HCT116 (cell line): Measurements from ENCODE around the gene KRT82. TPM values are rescaled to one million over a fixed set of nuclear protein-coding genes. Genes with fewer than 3 reads are reported as not detected.

Experiments
- ATAC-seq: fragments of 200-7000 bp; cut with Tn5 transposase; 2 replicates; pipeline ENCODE4 v1.9.1; 2020; ENCODE audit warnings: mild to moderate bottlenecking, moderate library complexity
- BruUV-seq: library from RNA; stranded (reverse); fragments of 400-500 nt; replicated peaks from 2 replicates; lab custom pipeline; 2021; lab: Mats Ljungman, UMichigan
- CTCF ChIA-PET: fragments of 300-600 bp; sonication (Branson Sonifier 250); formaldehyde crosslinking; loops from one replicate; lab custom pipeline; 2021; ENCODE audit warnings: antibody characterized with exemption; lab: Charles Lee
- POLR2A ChIA-PET: fragments of 300-600, 350-600 bp; sonication (Branson Sonifier 250); formaldehyde crosslinking; loops from one replicate; lab custom pipeline; 2021; ENCODE audit warnings: antibody characterized with exemption; lab: Charles Lee
- RAD21 ChIA-PET, 2 experiments: fragments of 300-600 bp; sonication (Branson Sonifier 250); formaldehyde crosslinking; loops; one replicate each; lab custom pipeline; 2023; ENCODE audit warnings: low total read pairs in 2 of 2; ENCODE audit not compliant: uncharacterized antibody in 2 of 2, unreplicated experiment in 2 of 2, low non-redundant PET in 1 of 2; lab: Charles Lee
- DNase-seq: peaks from one replicate; pipeline ENCODE4 v3.0.0-alpha.2; 2010; ENCODE audit warnings: low read depth, low spot score
- H2AFZ ChIP-seq: fragments of 200-600 bp; shearing (Covaris generic), sonication (generic); 2 replicates; pipeline ENCODE4 v1.6.1; 2017; ENCODE audit warnings: low read depth, mixed run types, mixed read lengths, antibody characterized with exemption, low read length; ENCODE audit not compliant: poor library complexity, severe bottlenecking
- H3K27ac ChIP-seq: 2 replicates; pipeline ENCODE4 v1.5.1; 2012; ENCODE audit warnings: low read depth, low read length
- H3K27me3 ChIP-seq: fragments of 200-600 bp; sonication (generic); 2 replicates; pipeline ENCODE4 v1.6.1; 2016; ENCODE audit warnings: mixed run types, low read length, mixed read lengths; ENCODE audit not compliant: insufficient read depth
- H3K36me3 ChIP-seq, 2 experiments: fragments of 200-500 bp in 1 of 2; fragments of 200-600 bp in 1 of 2; sonication (Bioruptor generic) in 1 of 2; sonication (generic) in 1 of 2; 2 replicates each; pipeline versions ENCODE4 v1.5.1 to v1.6.1; 2014 to 2016; ENCODE audit warnings: low read length in 2 of 2, inconsistent platforms in 1 of 2, mixed read lengths in 1 of 2, mixed run types in 1 of 2; ENCODE audit not compliant: insufficient read depth in 2 of 2, control insufficient read depth in 1 of 2
- H3K4me1 ChIP-seq, 2 experiments: fragments of 200-600 bp in 1 of 2; sonication (generic) in 1 of 2; 2 replicates each; pipeline versions ENCODE4 v1.5.1 to v1.6.1; 2012 to 2017; ENCODE audit warnings: low read length in 2 of 2, inconsistent platforms in 1 of 2, mild to moderate bottlenecking in 1 of 2, mixed read lengths in 1 of 2, mixed run types in 1 of 2, moderate library complexity in 1 of 2; ENCODE audit not compliant: insufficient read depth in 2 of 2, control insufficient read depth in 1 of 2
- H3K4me2 ChIP-seq: fragments of 200-600 bp; sonication (generic); 2 replicates; pipeline ENCODE4 v1.6.1; 2017; ENCODE audit warnings: mixed run types, low read length, mixed read lengths
- H3K4me3 ChIP-seq, 2 experiments: fragments of 200-600 bp in 1 of 2; sonication (generic) in 1 of 2; replicated peaks in 1 of 2; 2 replicates each; pipeline ENCODE4 v1.5.1; 2011 to 2016; ENCODE audit warnings: low read length in 2 of 2, control low read depth in 1 of 2, low read depth in 1 of 2, mild to moderate bottlenecking in 1 of 2, mixed read lengths in 1 of 2, mixed run types in 1 of 2
- H3K79me2 ChIP-seq: fragments of 200-600 bp; sonication (generic); 2 replicates; pipeline ENCODE4 v1.6.1; 2017; ENCODE audit warnings: mild to moderate bottlenecking, mixed run types, low read length, moderate library complexity, mixed read lengths; ENCODE audit not compliant: insufficient read depth
- H3K9ac ChIP-seq: fragments of 200-600 bp; sonication (generic); 2 replicates; pipeline ENCODE4 v1.6.1; 2016; ENCODE audit warnings: low read length, mixed read lengths
- H3K9me2 ChIP-seq: fragments of 200-600 bp; sonication (generic), shearing (Covaris generic); 2 replicates; pipeline ENCODE4 v1.6.1; 2017; ENCODE audit warnings: mixed run types, mild to moderate bottlenecking, moderate library complexity; ENCODE audit not compliant: insufficient read depth
- H3K9me3 ChIP-seq, 2 experiments: fragments of 200-500 bp in 1 of 2; fragments of 200-600 bp in 1 of 2; sonication (Bioruptor generic) in 1 of 2; sonication (generic) in 1 of 2; 2 replicates each; pipeline ENCODE4 v1.6.1; 2014 to 2017; ENCODE audit warnings: low read length in 2 of 2, mixed read lengths in 2 of 2, inconsistent platforms in 1 of 2, low read depth in 1 of 2, mild to moderate bottlenecking in 1 of 2, mixed run types in 1 of 2, moderate library complexity in 1 of 2; ENCODE audit not compliant: control insufficient read depth in 1 of 2, insufficient read depth in 1 of 2
- H4K20me1 ChIP-seq: fragments of 200-600 bp; sonication (generic), shearing (Covaris generic); 2 replicates; pipeline ENCODE4 v1.6.1; 2017; ENCODE audit warnings: mixed run types, mild to moderate bottlenecking, moderate library complexity; ENCODE audit not compliant: insufficient read depth
- CBX3 ChIP-seq: IDR thresholded peaks from 2 replicates; pipeline ENCODE4 v1.6.1; 2012; ENCODE audit warnings: low read depth
- EGR1 ChIP-seq: IDR thresholded peaks from 2 replicates; pipeline ENCODE4 v1.6.1; 2012; ENCODE audit warnings: low read depth
- ELF1 ChIP-seq: IDR thresholded peaks from 2 replicates; pipeline ENCODE4 v1.6.1; 2012; ENCODE audit warnings: low read depth, borderline replicate concordance
- EZH2 ChIP-seq: fragments of 200-600 bp; sonication (generic); IDR thresholded peaks from 2 replicates; pipeline ENCODE4 v1.6.1; 2017; ENCODE audit warnings: antibody characterized with exemption, mixed run types
- EZH2phosphoT487 ChIP-seq: fragments of 200-600 bp; IDR thresholded peaks from 2 replicates; pipeline ENCODE4 v1.6.1; 2018; ENCODE audit warnings: antibody characterized with exemption, borderline replicate concordance
- JUND ChIP-seq: IDR thresholded peaks from 2 replicates; pipeline ENCODE4 v1.6.1; 2012
- POLR2A ChIP-seq: IDR thresholded peaks from 2 replicates; pipeline ENCODE4 v1.7.0; 2011; ENCODE audit warnings: borderline replicate concordance; ENCODE audit not compliant: insufficient read depth, insufficient read length; ENCODE audit errors: extremely low read depth
- POLR2AphosphoS5 ChIP-seq: IDR thresholded peaks from 2 replicates; pipeline ENCODE4 v1.6.1; 2011; ENCODE audit warnings: mild to moderate bottlenecking, low read depth, low read length, moderate library complexity
- RAD21 ChIP-seq: IDR thresholded peaks from 2 replicates; pipeline ENCODE4 v1.6.1; 2012; ENCODE audit warnings: low read depth, mild to moderate bottlenecking
- SIN3A ChIP-seq: IDR thresholded peaks from 2 replicates; pipeline ENCODE4 v1.6.1; 2012; ENCODE audit warnings: low read depth
- SP1 ChIP-seq: IDR thresholded peaks from 2 replicates; pipeline ENCODE4 v1.6.1; 2012; ENCODE audit warnings: low read depth
- SRF ChIP-seq: IDR thresholded peaks from 2 replicates; pipeline ENCODE4 v1.6.1; 2012; ENCODE audit warnings: low read depth
- YY1 ChIP-seq: IDR thresholded peaks from 2 replicates; pipeline ENCODE4 v1.6.1; 2011; ENCODE audit warnings: low read length, low read depth, moderate library complexity, mild to moderate bottlenecking; ENCODE audit not compliant: insufficient replicate concordance; ENCODE audit errors: extremely low read depth
- ZFX ChIP-seq: fragments of 450-650 bp; IDR thresholded peaks from 2 replicates; pipeline ENCODE4 v1.6.1; 2017
- intact Hi-C: fragments of 100-400 bp; cut with micrococcal nuclease; formaldehyde crosslinking; loops from 2 replicates; pipeline ENCODE4 v1.10.0; 2022
- total RNA-seq: library from RNA; stranded (reverse); gene quantifications from one replicate; pipeline ENCODE4 v1.2.1, GENCODE V29; 2021; ENCODE audit not compliant: unreplicated experiment
- TF ChIP-seq, protein P1 (sequence below): IDR thresholded peaks from 2 replicates; pipeline ENCODE4 v1.6.1; 2012; ENCODE audit warnings: low read depth
- TF ChIP-seq, protein P2 (sequence below): IDR thresholded peaks from 2 replicates; pipeline ENCODE4 v1.6.1; 2011; ENCODE audit warnings: mild to moderate bottlenecking, low read length, moderate library complexity; ENCODE audit not compliant: insufficient replicate concordance; ENCODE audit errors: extremely low read depth
- TF ChIP-seq, protein P3 (sequence below): IDR thresholded peaks from 2 replicates; pipeline ENCODE4 v1.6.1; 2012
- TF ChIP-seq, protein P4 (sequence below): IDR thresholded peaks from 2 replicates; pipeline ENCODE4 v1.6.1; 2012
- TF ChIP-seq, protein P5 (sequence below), 3 experiments: fragments of 200-600 bp in 1 of 3; sonication (generic) in 1 of 3; IDR thresholded peaks in 2 of 3; conservative IDR thresholded peaks in 1 of 3; 2 replicates each; pipeline ENCODE4 v1.5.1; 2012 to 2017; ENCODE audit warnings: low read depth in 2 of 3, low read length in 2 of 3, antibody characterized with exemption in 1 of 3, borderline replicate concordance in 1 of 3, control low read depth in 1 of 3, mild to moderate bottlenecking in 1 of 3, mixed read lengths in 1 of 3, mixed run types in 1 of 3, moderate library complexity in 1 of 3; ENCODE audit not compliant: insufficient read depth in 1 of 3

The KRT82 gene
- total RNA-seq, 1 experiment from 2014 or later = not detected

DNA sequence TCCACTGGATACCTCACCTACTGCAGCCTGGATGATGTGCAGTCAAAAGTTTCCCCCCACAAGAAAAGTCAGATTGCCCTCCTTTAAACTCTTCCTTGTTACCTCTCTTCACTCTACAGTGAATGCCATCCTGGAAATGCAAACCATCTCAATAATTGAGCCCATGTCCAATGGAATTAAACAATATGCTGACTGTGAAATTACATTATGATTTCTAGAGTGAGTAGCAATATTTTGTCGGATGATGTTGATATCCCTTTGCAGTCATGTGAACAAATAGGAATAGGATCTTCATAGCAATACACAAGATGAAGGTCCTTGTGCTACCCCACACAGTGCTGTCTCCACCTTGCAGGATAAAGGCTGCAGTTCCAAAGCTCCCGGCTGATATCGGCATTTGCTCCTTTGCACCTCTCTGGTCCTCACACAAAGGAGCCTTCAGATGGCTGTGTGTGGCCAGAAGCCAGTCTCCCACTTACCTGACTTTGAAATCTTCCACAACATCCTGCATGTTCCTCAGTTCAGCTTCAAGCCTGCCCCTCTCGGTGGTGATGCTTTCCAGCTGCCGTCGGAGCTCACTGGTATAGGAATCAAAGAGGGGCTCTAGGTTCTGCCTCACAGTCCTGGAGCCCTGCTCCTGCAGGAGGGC, 26.5 kb upstream of the KRT82 start:
- no peaks in the 10 kb centered on the region for H3K79me2 ChIP-seq
- no peak overlapping the region for H3K4me3 ChIP-seq
- ATAC-seq (no peak), DNase-seq (no peak)
- no peaks in the 10 kb centered on the region for H3K36me3 ChIP-seq
- intact Hi-C loops = no loop called here
- H3K9me3 ChIP-seq = no peaks in the 10 kb centered on the region
- no peak overlapping the region for H2AFZ ChIP-seq
- ChIA-PET POLR2A (no interaction called here), CTCF (no interaction called here), RAD21 (no interaction called here)
- no peaks in the 10 kb centered on the region for H4K20me1 ChIP-seq
- no peaks in the 10 kb centered on the region; the same call in 1 of the 2 replicates for H3K27me3 ChIP-seq
- H3K9ac ChIP-seq = no peak overlapping the region
- no TSS peak for BruUV-seq
- H3K4me2 ChIP-seq = no peak overlapping the region
- TF ChIP-seq POLR2AphosphoS5 = no peak
- TF ChIP-seq, protein P1, sequence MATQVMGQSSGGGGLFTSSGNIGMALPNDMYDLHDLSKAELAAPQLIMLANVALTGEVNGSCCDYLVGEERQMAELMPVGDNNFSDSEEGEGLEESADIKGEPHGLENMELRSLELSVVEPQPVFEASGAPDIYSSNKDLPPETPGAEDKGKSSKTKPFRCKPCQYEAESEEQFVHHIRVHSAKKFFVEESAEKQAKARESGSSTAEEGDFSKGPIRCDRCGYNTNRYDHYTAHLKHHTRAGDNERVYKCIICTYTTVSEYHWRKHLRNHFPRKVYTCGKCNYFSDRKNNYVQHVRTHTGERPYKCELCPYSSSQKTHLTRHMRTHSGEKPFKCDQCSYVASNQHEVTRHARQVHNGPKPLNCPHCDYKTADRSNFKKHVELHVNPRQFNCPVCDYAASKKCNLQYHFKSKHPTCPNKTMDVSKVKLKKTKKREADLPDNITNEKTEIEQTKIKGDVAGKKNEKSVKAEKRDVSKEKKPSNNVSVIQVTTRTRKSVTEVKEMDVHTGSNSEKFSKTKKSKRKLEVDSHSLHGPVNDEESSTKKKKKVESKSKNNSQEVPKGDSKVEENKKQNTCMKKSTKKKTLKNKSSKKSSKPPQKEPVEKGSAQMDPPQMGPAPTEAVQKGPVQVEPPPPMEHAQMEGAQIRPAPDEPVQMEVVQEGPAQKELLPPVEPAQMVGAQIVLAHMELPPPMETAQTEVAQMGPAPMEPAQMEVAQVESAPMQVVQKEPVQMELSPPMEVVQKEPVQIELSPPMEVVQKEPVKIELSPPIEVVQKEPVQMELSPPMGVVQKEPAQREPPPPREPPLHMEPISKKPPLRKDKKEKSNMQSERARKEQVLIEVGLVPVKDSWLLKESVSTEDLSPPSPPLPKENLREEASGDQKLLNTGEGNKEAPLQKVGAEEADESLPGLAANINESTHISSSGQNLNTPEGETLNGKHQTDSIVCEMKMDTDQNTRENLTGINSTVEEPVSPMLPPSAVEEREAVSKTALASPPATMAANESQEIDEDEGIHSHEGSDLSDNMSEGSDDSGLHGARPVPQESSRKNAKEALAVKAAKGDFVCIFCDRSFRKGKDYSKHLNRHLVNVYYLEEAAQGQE = no peak
- TF ChIP-seq CBX3 = no peak
- TF ChIP-seq SIN3A = no peak
- TF ChIP-seq ZFX = no peak
- TF ChIP-seq, protein P2, sequence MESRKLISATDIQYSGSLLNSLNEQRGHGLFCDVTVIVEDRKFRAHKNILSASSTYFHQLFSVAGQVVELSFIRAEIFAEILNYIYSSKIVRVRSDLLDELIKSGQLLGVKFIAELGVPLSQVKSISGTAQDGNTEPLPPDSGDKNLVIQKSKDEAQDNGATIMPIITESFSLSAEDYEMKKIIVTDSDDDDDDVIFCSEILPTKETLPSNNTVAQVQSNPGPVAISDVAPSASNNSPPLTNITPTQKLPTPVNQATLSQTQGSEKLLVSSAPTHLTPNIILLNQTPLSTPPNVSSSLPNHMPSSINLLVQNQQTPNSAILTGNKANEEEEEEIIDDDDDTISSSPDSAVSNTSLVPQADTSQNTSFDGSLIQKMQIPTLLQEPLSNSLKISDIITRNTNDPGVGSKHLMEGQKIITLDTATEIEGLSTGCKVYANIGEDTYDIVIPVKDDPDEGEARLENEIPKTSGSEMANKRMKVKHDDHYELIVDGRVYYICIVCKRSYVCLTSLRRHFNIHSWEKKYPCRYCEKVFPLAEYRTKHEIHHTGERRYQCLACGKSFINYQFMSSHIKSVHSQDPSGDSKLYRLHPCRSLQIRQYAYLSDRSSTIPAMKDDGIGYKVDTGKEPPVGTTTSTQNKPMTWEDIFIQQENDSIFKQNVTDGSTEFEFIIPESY = no peak
- no peak for TF ChIP-seq SRF
- TF ChIP-seq SP1 = no peak
- TF ChIP-seq EZH2 = no peak
- TF ChIP-seq, protein P3, sequence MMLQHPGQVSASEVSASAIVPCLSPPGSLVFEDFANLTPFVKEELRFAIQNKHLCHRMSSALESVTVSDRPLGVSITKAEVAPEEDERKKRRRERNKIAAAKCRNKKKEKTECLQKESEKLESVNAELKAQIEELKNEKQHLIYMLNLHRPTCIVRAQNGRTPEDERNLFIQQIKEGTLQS = no peak
- no peak for TF ChIP-seq POLR2A
- TF ChIP-seq, protein P4, sequence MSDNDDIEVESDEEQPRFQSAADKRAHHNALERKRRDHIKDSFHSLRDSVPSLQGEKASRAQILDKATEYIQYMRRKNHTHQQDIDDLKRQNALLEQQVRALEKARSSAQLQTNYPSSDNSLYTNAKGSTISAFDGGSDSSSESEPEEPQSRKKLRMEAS = no peak
- no peak for TF ChIP-seq JUND
- no peak for TF ChIP-seq EZH2phosphoT487
- TF ChIP-seq ELF1 = no peak
- no peak for TF ChIP-seq YY1
- no peak for TF ChIP-seq RAD21
- TF ChIP-seq, protein P5, sequence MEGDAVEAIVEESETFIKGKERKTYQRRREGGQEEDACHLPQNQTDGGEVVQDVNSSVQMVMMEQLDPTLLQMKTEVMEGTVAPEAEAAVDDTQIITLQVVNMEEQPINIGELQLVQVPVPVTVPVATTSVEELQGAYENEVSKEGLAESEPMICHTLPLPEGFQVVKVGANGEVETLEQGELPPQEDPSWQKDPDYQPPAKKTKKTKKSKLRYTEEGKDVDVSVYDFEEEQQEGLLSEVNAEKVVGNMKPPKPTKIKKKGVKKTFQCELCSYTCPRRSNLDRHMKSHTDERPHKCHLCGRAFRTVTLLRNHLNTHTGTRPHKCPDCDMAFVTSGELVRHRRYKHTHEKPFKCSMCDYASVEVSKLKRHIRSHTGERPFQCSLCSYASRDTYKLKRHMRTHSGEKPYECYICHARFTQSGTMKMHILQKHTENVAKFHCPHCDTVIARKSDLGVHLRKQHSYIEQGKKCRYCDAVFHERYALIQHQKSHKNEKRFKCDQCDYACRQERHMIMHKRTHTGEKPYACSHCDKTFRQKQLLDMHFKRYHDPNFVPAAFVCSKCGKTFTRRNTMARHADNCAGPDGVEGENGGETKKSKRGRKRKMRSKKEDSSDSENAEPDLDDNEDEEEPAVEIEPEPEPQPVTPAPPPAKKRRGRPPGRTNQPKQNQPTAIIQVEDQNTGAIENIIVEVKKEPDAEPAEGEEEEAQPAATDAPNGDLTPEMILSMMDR (IDR thresholded peaks at IDR 0.05 in 2 of 3, conservative IDR thresholded peaks at IDR 0.05 in 1 of 3; ENCODE audit: borderline replicate concordance in 1 of 3, insufficient read depth in 1 of 3, low read depth in 2 of 3, low read length in 2 of 3) = no peak
- TF ChIP-seq EGR1 = no peak
- TF ChIP-seq, all 23 proteins: peak for 0
- Histone ChIP-seq H3K9me2 (no peaks in the 10 kb centered on the region), H3K27ac (no peak overlapping the region), H3K4me1 (peaks cover 0 to 28% of the 10 kb centered on the region in 2 experiments; a peak in 2 of 4 replicates)
